Gastrocnemius medialis (tissue), 4 donors: Measurements from ENCODE around the gene DNAJA2. TPM values are rescaled to one million over a fixed set of nuclear protein-coding genes. Genes with fewer than 3 reads are reported as not detected.
A peak's percentile ranks its signal among the peaks of the same experiment; 100 is the strongest.

Source experiments
- ATAC-seq, 2 donors: fragments of 150-250 bp; one replicate each; pipeline ENCODE4 v1.9.1; 2016
- DNase-seq, 2 donors: peaks; one replicate each; pipeline ENCODE4 v3.0.0-alpha.2; 2019
- H3K27ac ChIP-seq, 4 donors: fragments of 200-600 bp; sonication (generic); 1 replicate in 1 of 4; 2 replicates in 3 of 4; pipeline ENCODE4 v1.5.1; 2016 to 2018; ENCODE audit warnings: mild to moderate bottlenecking in 2 of 4, moderate library complexity in 1 of 4
- H3K27me3 ChIP-seq, 3 donors: fragments of 200-600 bp; sonication (generic) in 2 of 3; 1 replicate in 1 of 3; 2 replicates in 2 of 3; pipeline versions ENCODE4 v1.5.1 to v1.6.0; 2016 to 2019; ENCODE audit warnings: mild to moderate bottlenecking in 1 of 3, moderate library complexity in 1 of 3
- H3K36me3 ChIP-seq, 2 donors: fragments of 200-600 bp; sonication (generic) in 1 of 2; one replicate each; pipeline ENCODE4 v1.5.1; 2017 to 2018
- H3K4me1 ChIP-seq, 2 donors: fragments of 200-600 bp; sonication (generic) in 1 of 2; one replicate each; pipeline ENCODE4 v1.5.1; 2016 to 2017; ENCODE audit warnings: mild to moderate bottlenecking in 2 of 2
- H3K4me3 ChIP-seq, 4 donors: fragments of 200-600 bp; sonication (generic) in 3 of 4; 1 replicate in 1 of 4; 2 replicates in 3 of 4; pipeline ENCODE4 v1.5.1; 2016 to 2019; ENCODE audit warnings: mild to moderate bottlenecking in 2 of 4
- H3K9me3 ChIP-seq, 3 donors: fragments of 200-600 bp; sonication (generic) in 2 of 3; 1 replicate in 1 of 3; 2 replicates in 2 of 3; pipeline ENCODE4 v1.5.1; 2016 to 2019
- CTCF ChIP-seq, 5 experiments: fragments of 450-650 bp in 3 of 5; fragments of 200-600 bp in 2 of 5; sonication (generic) in 2 of 5; IDR thresholded peaks in 4 of 5; conservative IDR thresholded peaks in 1 of 5; 1 replicate in 4 of 5; 2 replicates in 1 of 5; pipeline ENCODE4 v1.5.1; 2016 to 2019; ENCODE audit warnings: antibody characterized with exemption in 5 of 5, mild to moderate bottlenecking in 3 of 5, moderate library complexity in 3 of 5
- POLR2A ChIP-seq, 2 donors: fragments of 450-650 bp; IDR thresholded peaks; one replicate each; pipeline ENCODE4 v1.6.1; 2017; ENCODE audit warnings: antibody characterized with exemption in 2 of 2, mild to moderate bottlenecking in 2 of 2, moderate library complexity in 2 of 2
- in situ Hi-C, 4 donors: fragments of 200-750 bp; cut with MboI; loops; one replicate each; pipeline versions ENCODE4 v1.15.0 to v1.8.0; 2017; ENCODE audit warnings: low sequenced_read_pairs in 4 of 4
- intact Hi-C: fragments of 100-400 bp; cut with DNase I; formaldehyde crosslinking; loops from one replicate; pipeline ENCODE4 v1.15.1; 2023; ENCODE audit warnings: low total_unique reads
- total RNA-seq, 4 donors: library from RNA; depleted of rRNA; stranded (reverse); fragments of >200 nt; gene quantifications; one replicate each; pipeline versions ENCODE4 v1.1.0 to v1.2.3, GENCODE V29; 2016

The DNAJA2 gene
- total RNA-seq, 4 donors from 2014 or later, result 57.4 to 79.6 (median 70.5) TPM

GRCh38 chr16:46970089-46970488 lies 3.4 kb downstream of the DNAJA2 start:
- DNase-seq (peak in 1 of 2 donors; percentile 75), ATAC-seq (peak; percentile 27 to 62)
- no peak overlapping the region for H3K4me3 ChIP-seq
- intact Hi-C loops (loop anchor here (5.0 to 10.0 kb wide), 2 partner anchors 323 to 1415 kb away; partner anchors contain the start of gene SIAH1), in situ Hi-C loops (no loop called here)
- H3K4me1 ChIP-seq, result peaks cover 34 to 35% of the 10 kb centered on the region in 2 donors
- no peak for TF ChIP-seq POLR2A (IDR thresholded peaks at IDR 0.05)
- TF ChIP-seq CTCF (IDR thresholded peaks at IDR 0.05 in 4 of 5, conservative IDR thresholded peaks at IDR 0.05 in 1 of 5), result no peak
- H3K36me3 ChIP-seq, result peaks cover 0 to 37% of the 10 kb centered on the region in 2 donors
- no peaks in the 10 kb centered on the region for H3K9me3 ChIP-seq
- no peaks in the 10 kb centered on the region for H3K27me3 ChIP-seq
- H3K27ac ChIP-seq, result peak overlapping the region; percentile 32 to 69 (median 34)

- H3K36me3 ChIP-seq, result peaks cover 0 to 57% of the 10 kb centered on the region in 2 donors
- DNase-seq, result no peak
- TF ChIP-seq POLR2A (IDR thresholded peaks at IDR 0.05) (no peak), CTCF (IDR thresholded peaks at IDR 0.05 in 4 of 5, conservative IDR thresholded peaks at IDR 0.05 in 1 of 5) (no peak)
- no peak for ATAC-seq
- intact Hi-C loops (no loop called here), in situ Hi-C loops (no loop called here)
- H3K4me3 ChIP-seq, result no peak overlapping the region
- no peaks in the 10 kb centered on the region for H3K27me3 ChIP-seq
- H3K4me1 ChIP-seq, result peaks cover 25 to 26% of the 10 kb centered on the region in 2 donors
- H3K9me3 ChIP-seq, result no peaks in the 10 kb centered on the region
- H3K27ac ChIP-seq, result peak overlapping the region in 1 of 4 donors; percentile 8
Observed at GRCh38 chr16:46968063-46968435, 5.4 kb downstream of the DNAJA2 start.

GRCh38 chr16:46962629-46963028 lies 10.8 kb downstream of the DNAJA2 start:
- Histone ChIP-seq H3K36me3 (peaks cover 0 to 88% of the 10 kb centered on the region in 2 donors), H3K27ac (peak overlapping the region; percentile 42 to 71 (median 64)), H3K27me3 (no peaks in the 10 kb centered on the region), H3K4me1 (peaks cover 19 to 23% of the 10 kb centered on the region in 2 donors), H3K9me3 (no peaks in the 10 kb centered on the region), H3K4me3 (no peak overlapping the region)
- no peak for DNase-seq
- intact Hi-C loops, result no loop called here
- TF ChIP-seq POLR2A (IDR thresholded peaks at IDR 0.05) (no peak), CTCF (IDR thresholded peaks at IDR 0.05 in 4 of 5, conservative IDR thresholded peaks at IDR 0.05 in 1 of 5) (no peak)
- in situ Hi-C loops, result no loop called here
- ATAC-seq, result no peak

GRCh38 chr16:46961373-46962353 lies 11.8 kb downstream of the DNAJA2 start:
- DNase-seq (no peak), ATAC-seq (peak; percentile 45 to 67)
- no peaks in the 10 kb centered on the region for H3K27me3 ChIP-seq
- TF ChIP-seq POLR2A (IDR thresholded peaks at IDR 0.05) (no peak), CTCF (IDR thresholded peaks at IDR 0.05 in 4 of 5, conservative IDR thresholded peaks at IDR 0.05 in 1 of 5) (no peak)
- H3K36me3 ChIP-seq, result peaks cover 0 to 88% of the 10 kb centered on the region in 2 donors
- H3K4me1 ChIP-seq, result peaks cover 19 to 23% of the 10 kb centered on the region in 2 donors
- intact Hi-C loops (no loop called here), in situ Hi-C loops (no loop called here)
- no peaks in the 10 kb centered on the region for H3K9me3 ChIP-seq
- peak overlapping the region; percentile 42 to 71 (median 64) for H3K27ac ChIP-seq
- H3K4me3 ChIP-seq, result no peak overlapping the region
